Hepatocyte (in vitro differentiated cells): ENCODE results near the gene NUDT19.

Experiments
- CTCF ChIP-seq: fragments of 200-600 bp; sonication (generic); IDR thresholded peaks from 2 replicates; pipeline ENCODE4 v1.5.1; 2016; ENCODE audit warnings: antibody characterized with exemption, mild to moderate bottlenecking; ENCODE audit not compliant: poor library complexity
- EZH2 ChIP-seq: fragments of 200-600 bp; sonication (generic); IDR thresholded peaks from 2 replicates; pipeline ENCODE4 v1.6.1; 2016; ENCODE audit warnings: antibody characterized with exemption, mild to moderate bottlenecking, borderline replicate concordance
- EZH2phosphoT487 ChIP-seq: fragments of 200-600 bp; sonication (generic); IDR thresholded peaks from one replicate; pipeline ENCODE4 v1.6.1; 2018; ENCODE audit warnings: antibody characterized with exemption, mild to moderate bottlenecking, low read depth, moderate library complexity; ENCODE audit not compliant: unreplicated experiment, severe bottlenecking

DNA sequence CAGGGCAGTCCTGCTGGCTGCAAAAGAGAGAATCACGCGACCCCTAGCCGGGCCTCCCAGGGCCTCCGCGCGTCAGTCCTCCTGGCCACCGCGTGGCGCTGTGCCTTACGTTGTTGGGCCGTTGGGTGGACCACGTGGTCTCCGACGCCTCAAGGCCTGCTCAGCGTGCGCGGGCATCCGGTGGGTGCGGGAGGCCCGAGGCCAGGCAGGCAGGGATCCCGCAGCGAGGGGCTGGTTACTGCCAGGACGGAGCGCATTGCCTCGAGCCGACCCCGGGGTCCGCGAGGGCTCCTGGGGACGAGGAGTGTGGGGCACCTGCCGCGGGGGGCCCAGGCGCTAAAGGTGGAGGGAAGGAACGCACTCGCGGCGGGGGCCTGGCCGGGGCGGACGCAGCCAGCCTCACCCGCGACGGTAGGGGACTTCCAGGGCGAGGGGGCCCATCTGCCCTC is 28.0 kb downstream of the NUDT19 start, which contains the start of gene TDRD12:
- TF ChIP-seq CTCF (no peak), EZH2 (no peak), EZH2phosphoT487 (no peak)
